ENCODE measurements around the gene FAM193A. TPM values are rescaled to one million over a fixed set of nuclear protein-coding genes. Genes with fewer than 3 reads are reported as not detected.
"Not testable (repeated sequence)": the region's sequence is repeated elsewhere in the genome, so short reads cannot be mapped to it uniquely, and the experiment has no call there.

FAM193A gene
- total RNA-seq, 1 donor from 2014 or later, result 56.1 TPM

DNA sequence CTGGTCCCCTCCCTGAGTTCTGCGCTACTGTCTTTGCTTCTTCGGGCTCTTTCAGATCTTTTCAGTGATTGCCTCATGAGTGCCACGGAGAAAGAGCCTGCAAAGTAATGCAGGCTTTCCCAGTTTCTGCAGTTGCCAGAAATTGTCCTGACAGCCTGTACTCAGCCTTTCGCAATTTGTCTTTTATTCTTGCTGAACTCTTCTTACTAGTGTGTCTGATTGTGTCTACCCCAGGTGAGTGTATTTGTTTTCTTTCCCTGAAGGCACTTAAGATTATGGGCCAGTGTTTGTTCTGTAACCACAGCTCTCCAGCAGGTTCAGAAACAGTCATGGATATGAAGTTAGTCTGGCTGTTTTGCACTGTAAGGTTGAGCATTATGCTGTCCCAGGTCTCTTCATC is 47.1 kb downstream of the FAM193A start:
- Mint-ChIP-seq H3K4me3 (ENCODE audit: unreplicated experiment) (peak overlapping the region; percentile 22), H3K27me3 (ENCODE audit: unreplicated experiment) (peaks cover 6% of the 10 kb centered on the region), H3K4me1 (ENCODE audit: low read depth, unreplicated experiment) (peaks cover 18% of the 10 kb centered on the region), H3K27ac (ENCODE audit: unreplicated experiment) (peak overlapping the region; percentile 36), H3K36me3 (ENCODE audit: unreplicated experiment) (no peaks in the 10 kb centered on the region), H3K9me3 (ENCODE audit: unreplicated experiment) (peaks cover 14% of the 10 kb centered on the region)
- no peak for DNase-seq
- no peak for TF ChIP-seq CTCF (IDR thresholded peaks at IDR 0.05; ENCODE audit: partially characterized antibody, unreplicated experiment)

- peaks cover 10% of the 10 kb centered on the region for H3K27me3 Mint-ChIP-seq (ENCODE audit: unreplicated experiment)
- no peak for DNase-seq
- H3K4me1 Mint-ChIP-seq (ENCODE audit: low read depth, unreplicated experiment), result peaks cover 30% of the 10 kb centered on the region
- no peak overlapping the region for H3K27ac Mint-ChIP-seq (ENCODE audit: unreplicated experiment)
- H3K4me3 Mint-ChIP-seq (ENCODE audit: unreplicated experiment), result no peak overlapping the region
- no peaks in the 10 kb centered on the region for H3K36me3 Mint-ChIP-seq (ENCODE audit: unreplicated experiment)
- peaks cover 15% of the 10 kb centered on the region for H3K9me3 Mint-ChIP-seq (ENCODE audit: unreplicated experiment)
- TF ChIP-seq CTCF (IDR thresholded peaks at IDR 0.05; ENCODE audit: partially characterized antibody, unreplicated experiment), result no peak
These were observed 50.1 kb downstream of the FAM193A start for GRCh38 chr4:2586502-2586901.

- Mint-ChIP-seq H3K9me3 (ENCODE audit: unreplicated experiment) (peaks cover 13% of the 10 kb centered on the region), H3K36me3 (ENCODE audit: unreplicated experiment) (no peaks in the 10 kb centered on the region), H3K4me1 (ENCODE audit: low read depth, unreplicated experiment) (peaks cover 33% of the 10 kb centered on the region), H3K4me3 (ENCODE audit: unreplicated experiment) (no peak overlapping the region), H3K27me3 (ENCODE audit: unreplicated experiment) (peaks cover 9% of the 10 kb centered on the region), H3K27ac (ENCODE audit: unreplicated experiment) (peak overlapping the region; percentile 63)
- DNase-seq, result no peak
- TF ChIP-seq CTCF (IDR thresholded peaks at IDR 0.05; ENCODE audit: partially characterized antibody, unreplicated experiment), result no peak
These were observed 50.9 kb downstream of the FAM193A start for GRCh38 chr4:2587213-2587823.

DNA sequence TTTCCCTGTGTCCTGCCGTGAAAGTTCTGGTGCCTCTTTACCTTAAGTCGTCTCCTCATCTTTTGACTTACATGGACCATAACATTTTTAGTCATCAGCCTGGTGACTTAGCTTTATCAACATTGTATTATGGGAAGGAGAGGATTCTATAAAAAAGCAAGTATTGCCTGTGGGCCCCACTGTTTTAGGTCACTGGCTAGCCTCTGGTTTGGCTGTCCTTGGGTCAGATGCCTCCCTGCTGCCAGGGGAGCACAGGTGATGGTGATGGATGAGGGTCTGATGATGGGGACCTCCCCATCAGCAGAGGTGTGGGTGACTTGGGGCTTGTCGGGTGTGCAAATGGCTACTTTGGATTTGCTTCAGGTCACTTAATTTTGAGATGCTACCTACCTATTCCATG is 51.8 kb downstream of the FAM193A start:
- Mint-ChIP-seq H3K9me3 (ENCODE audit: unreplicated experiment) (peaks cover 14% of the 10 kb centered on the region), H3K4me1 (ENCODE audit: low read depth, unreplicated experiment) (peaks cover 33% of the 10 kb centered on the region), H3K27ac (ENCODE audit: unreplicated experiment) (no peak overlapping the region), H3K36me3 (ENCODE audit: unreplicated experiment) (no peaks in the 10 kb centered on the region), H3K27me3 (ENCODE audit: unreplicated experiment) (peaks cover 7% of the 10 kb centered on the region), H3K4me3 (ENCODE audit: unreplicated experiment) (no peak overlapping the region)
- DNase-seq, result no peak
- no peak for TF ChIP-seq CTCF (IDR thresholded peaks at IDR 0.05; ENCODE audit: partially characterized antibody, unreplicated experiment)

- H3K27me3 Mint-ChIP-seq (ENCODE audit: unreplicated experiment), result peaks cover 11% of the 10 kb centered on the region
- TF ChIP-seq CTCF (IDR thresholded peaks at IDR 0.05; ENCODE audit: partially characterized antibody, unreplicated experiment), result no peak
- peak; percentile 45 for DNase-seq
- no peaks in the 10 kb centered on the region for H3K36me3 Mint-ChIP-seq (ENCODE audit: unreplicated experiment)
- H3K4me1 Mint-ChIP-seq (ENCODE audit: low read depth, unreplicated experiment), result peaks cover 47% of the 10 kb centered on the region
- peaks cover 20% of the 10 kb centered on the region for H3K9me3 Mint-ChIP-seq (ENCODE audit: unreplicated experiment)
- peak overlapping the region; percentile 57 for H3K4me3 Mint-ChIP-seq (ENCODE audit: unreplicated experiment)
- H3K27ac Mint-ChIP-seq (ENCODE audit: unreplicated experiment), result peak overlapping the region; percentile 97
These were observed 54.7 kb downstream of the FAM193A start for GRCh38 chr4:2591189-2591588.

- peak overlapping the region; percentile 97 for H3K27ac Mint-ChIP-seq (ENCODE audit: unreplicated experiment)
- H3K4me3 Mint-ChIP-seq (ENCODE audit: unreplicated experiment), result not testable (repeated sequence)
- peaks cover 11% of the 10 kb centered on the region for H3K27me3 Mint-ChIP-seq (ENCODE audit: unreplicated experiment)
These were observed 55.6 kb downstream of the FAM193A start for GRCh38 chr4:2592014-2592413.

More at GRCh38 chr4:2592014-2592413, 55.6 kb downstream of the FAM193A start:
- peaks cover 53% of the 10 kb centered on the region for H3K4me1 Mint-ChIP-seq (ENCODE audit: low read depth, unreplicated experiment)
- not testable (repeated sequence) for DNase-seq; H3K36me3 Mint-ChIP-seq (ENCODE audit: unreplicated experiment)
- H3K9me3 Mint-ChIP-seq (ENCODE audit: unreplicated experiment), result peaks cover 20% of the 10 kb centered on the region
